Left ventricle myocardium inferior (tissue), 1 donor: ENCODE data around the gene SLC8A1. TPM values are rescaled to one million over a fixed set of nuclear protein-coding genes. Genes with fewer than 3 reads are reported as not detected.

ENCODE experiments used
- DNase-seq: peaks from one replicate; pipeline ENCODE4 v3.0.0-alpha.2; 2020
- H3K27ac ChIP-seq: fragments of 200-600 bp; replicated peaks from 2 replicates; pipeline ENCODE4 v1.8.0; 2021
- H3K27me3 ChIP-seq: fragments of 200-600 bp; 2 replicates; pipeline ENCODE4 v1.8.0; 2021; ENCODE audit warnings: low read depth
- H3K36me3 ChIP-seq: fragments of 200-600 bp; 2 replicates; pipeline ENCODE4 v1.8.0; 2021
- H3K4me1 ChIP-seq: fragments of 200-600 bp; 2 replicates; pipeline ENCODE4 v1.8.0; 2021
- H3K4me3 ChIP-seq: fragments of 200-600 bp; 2 replicates; pipeline ENCODE4 v1.8.0; 2021; ENCODE audit warnings: mild to moderate bottlenecking, moderate library complexity
- H3K9me3 ChIP-seq: fragments of 200-600 bp; replicated peaks from 2 replicates; pipeline ENCODE4 v1.8.0; 2021
- CTCF ChIP-seq: fragments of 200-600 bp; IDR thresholded peaks from 2 replicates; pipeline ENCODE4 v1.8.0; 2021; ENCODE audit warnings: antibody characterized with exemption, mild to moderate bottlenecking, borderline replicate concordance
- intact Hi-C: fragments of 100-400 bp; cut with micrococcal nuclease; formaldehyde crosslinking; loops from one replicate; pipeline ENCODE4 v1.11.0; 2022
- total RNA-seq: library from RNA; stranded (reverse); fragmentation: NEBNext Ultra II Directional; extraction: Animal tissue kit (Norgen Biotek cat#: 25700); gene quantifications from one replicate; pipeline ENCODE4 v1.2.1, GENCODE V29; 2021
- donor health status: DM: no; HTN: yes; CAD: no; lungs with severe emphysema.

SLC8A1 gene
- total RNA-seq, 1 donor from 2014 or later, result 990 TPM

GRCh38 chr2:40380041-40380440 is 71.8 kb downstream of the SLC8A1 start:
- Histone ChIP-seq H3K36me3 (no peaks in the 10 kb centered on the region), H3K9me3 (peaks cover 19% of the 10 kb centered on the region), H3K27me3 (no peaks in the 10 kb centered on the region), H3K4me1 (peaks cover 49% of the 10 kb centered on the region), H3K27ac (no peak overlapping the region), H3K4me3 (no peak overlapping the region)
- no peak for DNase-seq
- no peak for TF ChIP-seq CTCF
- intact Hi-C loops, result no loop called here

GRCh38 chr2:40374543-40375240 is 77.2 kb downstream of the SLC8A1 start:
- Histone ChIP-seq H3K4me3 (no peak overlapping the region), H3K27me3 (no peaks in the 10 kb centered on the region), H3K36me3 (no peaks in the 10 kb centered on the region), H3K9me3 (no peaks in the 10 kb centered on the region), H3K27ac (no peak overlapping the region), H3K4me1 (peaks cover 78% of the 10 kb centered on the region)
- intact Hi-C loops, result no loop called here
- no peak for TF ChIP-seq CTCF
- no peak for DNase-seq

GRCh38 chr2:40373111-40373510 is 78.8 kb downstream of the SLC8A1 start:
- TF ChIP-seq CTCF, result no peak
- Histone ChIP-seq H3K9me3 (no peaks in the 10 kb centered on the region), H3K4me1 (peaks cover 88% of the 10 kb centered on the region), H3K4me3 (no peak overlapping the region), H3K36me3 (no peaks in the 10 kb centered on the region), H3K27ac (peak overlapping the region; percentile 51), H3K27me3 (no peaks in the 10 kb centered on the region)
- intact Hi-C loops, result no loop called here
- no peak for DNase-seq

GRCh38 chr2:40372283-40372985 is 79.5 kb downstream of the SLC8A1 start:
- Histone ChIP-seq H3K36me3 (no peaks in the 10 kb centered on the region), H3K9me3 (no peaks in the 10 kb centered on the region), H3K4me3 (no peak overlapping the region), H3K27me3 (no peaks in the 10 kb centered on the region), H3K4me1 (peaks cover 93% of the 10 kb centered on the region), H3K27ac (peak overlapping the region; percentile 51)
- intact Hi-C loops, result no loop called here
- no peak for DNase-seq
- TF ChIP-seq CTCF, result no peak

GRCh38 chr2:40371525-40372282 is 80.2 kb downstream of the SLC8A1 start:
- H3K36me3 ChIP-seq, result no peaks in the 10 kb centered on the region
- H3K9me3 ChIP-seq, result no peaks in the 10 kb centered on the region
- H3K27ac ChIP-seq, result peak overlapping the region; percentile 51
- H3K4me1 ChIP-seq, result peaks cover 93% of the 10 kb centered on the region
- DNase-seq, result no peak
- no peaks in the 10 kb centered on the region for H3K27me3 ChIP-seq
- intact Hi-C loops, result no loop called here
- no peak overlapping the region for H3K4me3 ChIP-seq
- no peak for TF ChIP-seq CTCF
